ENCODE results near the gene PRELID2. TPM values are rescaled to one million over a fixed set of nuclear protein-coding genes. Genes with fewer than 3 reads are reported as not detected.

Gene PRELID2
- total and polyA plus RNA-seq, 2 donors (not counting 3 experiments of a cell fraction or from before 2014, with no cell fraction given): 3.2 to 16.4 TPM

GRCh38 chr5:145834554-145834916 is 607 bp downstream of the PRELID2 start:
- Histone ChIP-seq H2AFZ (ENCODE audit: low read depth, low read length) (peak overlapping the region; percentile 76), H3K4me2 (ENCODE audit: insufficient read depth, low read length) (peak overlapping the region; percentile 88), H3K36me3 (ENCODE audit: control insufficient read depth in 2 of 2, extremely low read depth in 1 of 2, insufficient read depth in 2 of 2, low read length in 2 of 2) (no peaks in the 10 kb centered on the region), H3K9ac (replicated peaks; ENCODE audit: extremely low read depth, insufficient read depth, low read length) (peak overlapping the region; percentile 66), H3K27ac (ENCODE audit: insufficient read depth, low read depth, low read length) (peak overlapping the region; percentile 1), H3K79me2 (ENCODE audit: control insufficient read depth, insufficient read depth, low read length) (peaks cover 17% of the 10 kb centered on the region), H4K20me1 (replicated peaks; ENCODE audit: control insufficient read depth, extremely low read depth, insufficient read depth, low read length) (no peaks in the 10 kb centered on the region), H3K9me1 (replicated peaks; ENCODE audit: control insufficient read depth, extremely low read depth, insufficient read depth, low read length) (no peaks in the 10 kb centered on the region), H3K27me3 (ENCODE audit: control insufficient read depth in 2 of 2, insufficient read depth in 2 of 2, low read length in 2 of 2) (no peaks in the 10 kb centered on the region), H3K4me3 (replicated peaks in 1 of 3; ENCODE audit: insufficient read depth in 1 of 3, low read depth in 1 of 3, low read length in 3 of 3) (peak overlapping the region; percentile 60 to 79 (median 69)), H3K4me1 (ENCODE audit: control insufficient read depth, extremely low read depth, insufficient read depth, low read length) (peaks cover 32% of the 10 kb centered on the region), H3K9me3 (replicated peaks; ENCODE audit: control insufficient read depth, insufficient read depth, low read length) (no peaks in the 10 kb centered on the region)
- BruUV-seq (replicated peaks): no TSS peak
- ChIA-PET CTCF (interaction anchor here (0.7 to 2.6 kb wide), 11 partner anchors 9 to 1631 kb away, joined by 3 to 21 read pairs (median 6); no protein-coding TSS in a partner anchor), POLR2A (interaction anchor here (0.7 kb wide), 1 partner anchor 139 kb away, joined by 4 read pairs; no protein-coding TSS in a partner anchor)
- intact Hi-C loops (cut with micrococcal nuclease) (loop anchor here (2.0 to 5.0 kb wide), 3 partner anchors 102 to 593 kb away; partner anchors contain the start of gene SH3RF2), dilution Hi-C loops (cut with MboI; ENCODE audit: extremely low pct_ligation_motif_present, low sequenced_read_pairs) (no loop called here)
- DNase-seq (ENCODE audit: low read depth, low spot score): no peak
- no peak for TF ChIP-seq GATA2 (IDR thresholded peaks at IDR 0.05; ENCODE audit: insufficient read depth, insufficient read length, low read depth, low read length)
- no peak for TF ChIP-seq MYC (IDR thresholded peaks at IDR 0.05; ENCODE audit: low read depth, low read length)
- no peak for TF ChIP-seq POLR2A (IDR thresholded peaks at IDR 0.05; ENCODE audit: low read depth, low read length)
- TF ChIP-seq JUN (IDR thresholded peaks at IDR 0.05; ENCODE audit: borderline replicate concordance, insufficient read depth, insufficient read length, low read depth): no peak
- TF ChIP-seq MAX (IDR thresholded peaks at IDR 0.05; ENCODE audit: insufficient read depth, insufficient read length): no peak
- no peak for TF ChIP-seq FOS (IDR thresholded peaks at IDR 0.05; ENCODE audit: borderline replicate concordance, insufficient read depth, low read length)
- no peak for TF ChIP-seq EZH2 (IDR thresholded peaks at IDR 0.05; ENCODE audit: borderline replicate concordance, low read depth, low read length, severe bottlenecking)
- no peak for TF ChIP-seq POLR2AphosphoS5 (IDR thresholded peaks at IDR 0.05; ENCODE audit: insufficient read depth, low read depth, low read length)
- TF ChIP-seq, protein P1, sequence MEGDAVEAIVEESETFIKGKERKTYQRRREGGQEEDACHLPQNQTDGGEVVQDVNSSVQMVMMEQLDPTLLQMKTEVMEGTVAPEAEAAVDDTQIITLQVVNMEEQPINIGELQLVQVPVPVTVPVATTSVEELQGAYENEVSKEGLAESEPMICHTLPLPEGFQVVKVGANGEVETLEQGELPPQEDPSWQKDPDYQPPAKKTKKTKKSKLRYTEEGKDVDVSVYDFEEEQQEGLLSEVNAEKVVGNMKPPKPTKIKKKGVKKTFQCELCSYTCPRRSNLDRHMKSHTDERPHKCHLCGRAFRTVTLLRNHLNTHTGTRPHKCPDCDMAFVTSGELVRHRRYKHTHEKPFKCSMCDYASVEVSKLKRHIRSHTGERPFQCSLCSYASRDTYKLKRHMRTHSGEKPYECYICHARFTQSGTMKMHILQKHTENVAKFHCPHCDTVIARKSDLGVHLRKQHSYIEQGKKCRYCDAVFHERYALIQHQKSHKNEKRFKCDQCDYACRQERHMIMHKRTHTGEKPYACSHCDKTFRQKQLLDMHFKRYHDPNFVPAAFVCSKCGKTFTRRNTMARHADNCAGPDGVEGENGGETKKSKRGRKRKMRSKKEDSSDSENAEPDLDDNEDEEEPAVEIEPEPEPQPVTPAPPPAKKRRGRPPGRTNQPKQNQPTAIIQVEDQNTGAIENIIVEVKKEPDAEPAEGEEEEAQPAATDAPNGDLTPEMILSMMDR (IDR thresholded peaks at IDR 0.05; ENCODE audit: extremely low read depth in 1 of 2, insufficient read depth in 1 of 2, low read depth in 1 of 2, low read length in 2 of 2): no peak
- peak; percentile 43 for FAIRE-seq
